MCF 10A (cell line): ENCODE results near the gene DLG2. TPM values are rescaled to one million over a fixed set of nuclear protein-coding genes. Genes with fewer than 3 reads are reported as not detected.
A peak's percentile ranks its signal among the peaks of the same experiment; 100 is the strongest.

ENCODE experiments used
- BruUV-seq: library from RNA; stranded (reverse); fragments of 400-500 nt; replicated peaks from 2 replicates; lab custom pipeline; 2021; lab: Mats Ljungman, UMichigan
- CTCF ChIA-PET: fragments of 300-600 bp; sonication (Branson Sonifier 250); formaldehyde crosslinking; extraction: SDS; loops from one replicate; lab custom pipeline; 2021; ENCODE audit warnings: antibody characterized with exemption, inconsistent platforms; lab: Yijun Ruan, JAX
- POLR2A ChIA-PET: fragments of 300-600, 350-650 bp; sonication (Branson Sonifier 250); formaldehyde crosslinking; extraction: SDS; loops from one replicate; lab custom pipeline; 2020; ENCODE audit warnings: antibody characterized with exemption, inconsistent platforms; lab: Yijun Ruan, JAX
- DNase-seq: peaks from one replicate; pipeline ENCODE4 v3.0.0-alpha.2; 2018; ENCODE audit not compliant: unreplicated experiment
- H3K27ac Mint-ChIP-seq: one replicate; pipeline ENCODE4 v1.8.0; 2022; ENCODE audit warnings: mild to moderate bottlenecking, low read depth, mixed read lengths; ENCODE audit not compliant: unreplicated experiment
- H3K27me3 Mint-ChIP-seq: one replicate; pipeline ENCODE4 v1.8.0; 2022; ENCODE audit warnings: mixed read lengths; ENCODE audit not compliant: insufficient read depth, unreplicated experiment
- H3K36me3 Mint-ChIP-seq: one replicate; pipeline ENCODE4 v1.8.0; 2022; ENCODE audit warnings: mild to moderate bottlenecking, moderate library complexity, mixed read lengths; ENCODE audit not compliant: insufficient read depth, unreplicated experiment
- H3K4me1 Mint-ChIP-seq: one replicate; pipeline ENCODE4 v1.8.0; 2022; ENCODE audit warnings: mixed read lengths; ENCODE audit not compliant: insufficient read depth, unreplicated experiment
- H3K4me3 Mint-ChIP-seq: one replicate; pipeline ENCODE4 v1.8.0; 2022; ENCODE audit warnings: mild to moderate bottlenecking, moderate library complexity, mixed read lengths; ENCODE audit not compliant: unreplicated experiment
- H3K9me3 Mint-ChIP-seq: one replicate; pipeline ENCODE4 v1.8.0; 2022; ENCODE audit warnings: mixed read lengths; ENCODE audit not compliant: unreplicated experiment
- intact Hi-C: fragments of 100-400 bp; cut with micrococcal nuclease; formaldehyde crosslinking; loops from 2 replicates; pipeline ENCODE4 v1.14.1; 2022
- total RNA-seq: library from RNA; stranded (reverse); gene quantifications from 2 replicates; pipeline ENCODE4 v1.2.3, GENCODE V29; 2022
- TF ChIP-seq, protein P1 (sequence below): fragments of 200-600 bp; IDR thresholded peaks from one replicate; pipeline ENCODE4 v1.8.0; 2022; ENCODE audit warnings: antibody characterized with exemption, mild to moderate bottlenecking; ENCODE audit not compliant: unreplicated experiment

DLG2 gene
- total RNA-seq, 1 experiment from 2014 or later: 0.26 TPM

DNA sequence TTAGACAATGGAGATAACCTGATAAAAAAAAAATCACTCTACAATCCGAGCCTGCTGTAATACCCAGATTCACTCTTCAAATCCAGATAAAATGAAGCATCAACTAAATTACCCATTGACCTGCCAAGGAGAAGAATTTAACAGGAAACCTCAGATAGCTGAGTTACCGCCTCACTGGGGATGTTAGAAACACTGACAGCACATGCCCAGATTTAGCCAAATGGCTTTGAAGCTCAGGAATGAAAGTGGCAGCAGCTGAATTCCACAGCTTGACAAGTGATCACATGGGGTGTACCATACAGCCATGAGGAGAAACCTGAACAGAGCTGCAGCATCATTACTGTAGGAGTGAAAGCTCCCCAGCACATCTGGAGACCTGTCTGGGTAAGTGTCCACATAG, 807.6 kb downstream of the DLG2 start:
- Mint-ChIP-seq H3K27me3 (no peaks in the 10 kb centered on the region), H3K27ac (peak overlapping the region; percentile 24), H3K4me1 (peaks cover 10% of the 10 kb centered on the region), H3K9me3 (no peaks in the 10 kb centered on the region), H3K4me3 (no peak overlapping the region), H3K36me3 (no peaks in the 10 kb centered on the region)
- POLR2A ChIA-PET: no interaction called here
- TF ChIP-seq, protein P1, sequence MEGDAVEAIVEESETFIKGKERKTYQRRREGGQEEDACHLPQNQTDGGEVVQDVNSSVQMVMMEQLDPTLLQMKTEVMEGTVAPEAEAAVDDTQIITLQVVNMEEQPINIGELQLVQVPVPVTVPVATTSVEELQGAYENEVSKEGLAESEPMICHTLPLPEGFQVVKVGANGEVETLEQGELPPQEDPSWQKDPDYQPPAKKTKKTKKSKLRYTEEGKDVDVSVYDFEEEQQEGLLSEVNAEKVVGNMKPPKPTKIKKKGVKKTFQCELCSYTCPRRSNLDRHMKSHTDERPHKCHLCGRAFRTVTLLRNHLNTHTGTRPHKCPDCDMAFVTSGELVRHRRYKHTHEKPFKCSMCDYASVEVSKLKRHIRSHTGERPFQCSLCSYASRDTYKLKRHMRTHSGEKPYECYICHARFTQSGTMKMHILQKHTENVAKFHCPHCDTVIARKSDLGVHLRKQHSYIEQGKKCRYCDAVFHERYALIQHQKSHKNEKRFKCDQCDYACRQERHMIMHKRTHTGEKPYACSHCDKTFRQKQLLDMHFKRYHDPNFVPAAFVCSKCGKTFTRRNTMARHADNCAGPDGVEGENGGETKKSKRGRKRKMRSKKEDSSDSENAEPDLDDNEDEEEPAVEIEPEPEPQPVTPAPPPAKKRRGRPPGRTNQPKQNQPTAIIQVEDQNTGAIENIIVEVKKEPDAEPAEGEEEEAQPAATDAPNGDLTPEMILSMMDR: no peak
- CTCF ChIA-PET: interaction anchor here (0.7 kb wide), 2 partner anchors 20 to 166 kb away, joined by 3 to 6 read pairs; no protein-coding TSS in a partner anchor
- intact Hi-C loops: no loop called here
- no TSS peak for BruUV-seq
- no peak for DNase-seq

DNA sequence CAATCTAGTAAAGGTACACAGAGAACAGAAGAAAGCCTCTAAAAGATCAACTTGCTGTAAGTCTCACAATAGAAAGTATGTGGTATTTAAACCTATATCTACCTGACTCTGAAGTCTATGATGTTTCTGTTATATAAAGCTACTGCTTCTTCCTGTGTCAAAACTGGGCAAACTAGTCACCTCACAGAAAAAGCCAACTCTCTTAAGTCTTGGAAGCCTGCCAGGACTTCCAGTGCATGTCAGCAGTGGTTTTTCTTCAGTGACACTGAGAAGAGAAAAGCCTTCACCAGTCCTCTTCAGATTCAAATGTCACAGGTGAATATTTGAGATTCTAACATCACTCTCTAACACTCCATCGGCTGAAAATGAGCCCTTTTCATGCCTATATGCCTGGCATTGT, 808.0 kb downstream of the DLG2 start:
- Mint-ChIP-seq H3K4me1 (peaks cover 10% of the 10 kb centered on the region), H3K27ac (peak overlapping the region; percentile 24), H3K27me3 (no peaks in the 10 kb centered on the region), H3K4me3 (no peak overlapping the region), H3K36me3 (no peaks in the 10 kb centered on the region), H3K9me3 (no peaks in the 10 kb centered on the region)
- TF ChIP-seq, protein P1: no peak
- no TSS peak for BruUV-seq
- CTCF ChIA-PET: interaction anchor here (0.7 kb wide), 2 partner anchors 19 to 167 kb away, joined by 3 to 6 read pairs; no protein-coding TSS in a partner anchor
- POLR2A ChIA-PET: no interaction called here
- peak; percentile 49 for DNase-seq
- intact Hi-C loops: no loop called here

DNA sequence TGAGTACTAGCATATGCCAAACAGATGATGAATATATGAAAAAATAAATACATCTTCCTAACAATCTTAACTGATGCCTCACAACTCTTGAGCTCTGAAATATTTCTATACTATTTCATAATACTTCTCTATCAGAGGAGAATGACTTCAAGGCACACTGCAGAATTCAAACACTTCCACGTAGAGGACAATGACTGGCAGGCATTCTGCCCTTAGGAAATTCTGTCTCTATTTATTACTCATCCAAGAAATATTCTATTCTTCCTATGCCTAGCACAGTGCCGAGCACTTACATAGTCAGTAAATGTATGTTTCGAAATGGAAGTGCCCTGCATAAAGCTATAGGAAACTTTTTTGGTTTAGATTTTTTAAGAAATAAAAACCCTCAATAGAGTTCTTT, 809.1 kb downstream of the DLG2 start:
- Mint-ChIP-seq H3K27me3 (no peaks in the 10 kb centered on the region), H3K9me3 (no peaks in the 10 kb centered on the region), H3K27ac (no peak overlapping the region), H3K36me3 (no peaks in the 10 kb centered on the region), H3K4me1 (peaks cover 10% of the 10 kb centered on the region), H3K4me3 (no peak overlapping the region)
- peak; percentile 89 for DNase-seq
- no TSS peak for BruUV-seq
- ChIA-PET CTCF (interaction anchor here (0.5 to 0.8 kb wide), 4 partner anchors 17 to 892 kb away, joined by 3 to 9 read pairs (median 4); no protein-coding TSS in a partner anchor), POLR2A (interaction anchor here (0.8 kb wide), 1 partner anchor 12 kb away, joined by 3 read pairs; no protein-coding TSS in a partner anchor)
- intact Hi-C loops: no loop called here
- TF ChIP-seq, protein P1: no peak

DNA sequence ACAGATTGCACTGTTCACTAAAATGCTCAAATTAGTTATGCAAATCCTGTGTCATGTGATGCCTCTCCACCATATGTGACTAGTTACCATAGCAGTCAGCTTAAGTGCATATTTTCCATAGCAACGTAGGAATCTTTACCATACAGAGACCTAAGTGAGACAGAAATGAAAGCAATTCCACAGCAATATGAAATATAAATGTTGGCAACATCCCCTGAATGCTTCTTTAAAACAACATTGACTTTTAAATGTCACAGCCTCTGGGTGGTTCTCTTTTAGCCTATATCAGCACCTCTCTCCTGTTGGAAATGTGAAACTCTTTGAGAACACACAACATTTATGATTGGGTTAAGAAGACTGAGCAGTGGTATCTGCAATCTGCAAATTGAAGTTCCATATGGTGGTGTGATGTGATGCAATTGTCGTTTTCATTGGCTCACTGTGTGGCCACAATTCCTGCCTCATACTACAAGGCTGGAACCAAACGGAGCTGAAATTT, 814.6 kb downstream of the DLG2 start:
- BruUV-seq: no TSS peak
- CTCF ChIA-PET: interaction anchor here (1.1 to 1.2 kb wide), 2 partner anchors 9 to 31 kb away, joined by 4 read pairs; no protein-coding TSS in a partner anchor
- intact Hi-C loops: no loop called here
- Mint-ChIP-seq H3K27me3 (no peaks in the 10 kb centered on the region), H3K4me1 (no peaks in the 10 kb centered on the region), H3K27ac (no peak overlapping the region), H3K9me3 (no peaks in the 10 kb centered on the region), H3K4me3 (no peak overlapping the region), H3K36me3 (no peaks in the 10 kb centered on the region)
- TF ChIP-seq, protein P1: no peak
- no peak for DNase-seq
- POLR2A ChIA-PET: no interaction called here
